OCI-LY3 (cell line): ENCODE measurements around the gene RAB29.

Experiments
- H2AFZ ChIP-seq: fragments of 200-600, 300-600 bp; shearing (Covaris generic); 2 replicates; pipeline ENCODE4 v1.6.0; 2014; ENCODE audit warnings: antibody characterized with exemption, low read depth, low read length
- H3K27ac ChIP-seq: fragments of 200-600, 300-600 bp; sonication (generic); 2 replicates; pipeline ENCODE4 v1.5.1; 2014; ENCODE audit warnings: mild to moderate bottlenecking, low read length, moderate library complexity, mixed read lengths
- H3K27me3 ChIP-seq: fragments of 200-600, 300-600 bp; sonication (generic); 2 replicates; pipeline ENCODE4 v1.6.1; 2014; ENCODE audit warnings: low read depth, low read length, mixed read lengths
- H3K36me3 ChIP-seq: fragments of 200-600, 300-600 bp; sonication (generic); replicated peaks from 2 replicates; pipeline ENCODE3; 2014; ENCODE audit warnings: low read depth, low read length, mixed read lengths
- H3K4me1 ChIP-seq: fragments of 300-600, 200-600 bp; sonication (generic); 2 replicates; pipeline ENCODE4 v1.6.1; 2014; ENCODE audit warnings: low read length, mixed read lengths
- H3K4me2 ChIP-seq: fragments of 200-600, 300-600 bp; sonication (generic); 2 replicates; pipeline ENCODE4 v1.6.1; 2014; ENCODE audit warnings: low read length, mixed read lengths
- H3K4me3 ChIP-seq: fragments of 300-600, 200-600 bp; sonication (generic); 2 replicates; pipeline ENCODE4 v1.5.1; 2014; ENCODE audit warnings: antibody characterized with exemption, mild to moderate bottlenecking, low read length, moderate library complexity
- H3K79me2 ChIP-seq: fragments of 300-600, 200-600 bp; shearing (Covaris generic); 2 replicates; pipeline ENCODE4 v1.6.1; 2014; ENCODE audit warnings: mild to moderate bottlenecking, low read length, mixed read lengths
- H3K9ac ChIP-seq: fragments of 300-600, 200-600 bp; shearing (Covaris generic); 2 replicates; pipeline ENCODE4 v1.6.0; 2014; ENCODE audit warnings: mild to moderate bottlenecking, low read length, moderate library complexity
- H3K9me3 ChIP-seq: fragments of 200-600, 300-600 bp; shearing (Covaris generic); 2 replicates; pipeline ENCODE4 v1.6.1; 2014; ENCODE audit warnings: low read length, mixed read lengths; ENCODE audit not compliant: insufficient read depth
- H4K20me1 ChIP-seq: fragments of 200-600, 300-600 bp; sonication (generic); 2 replicates; pipeline ENCODE4 v1.6.1; 2016; ENCODE audit warnings: low read length, mixed read lengths; ENCODE audit not compliant: insufficient read depth
- CTCF ChIP-seq: fragments of 200-600, 300-600 bp; sonication (generic); IDR thresholded peaks from 2 replicates; pipeline ENCODE4 v1.5.1; 2014; ENCODE audit warnings: antibody characterized with exemption, low read length, low read depth
- EZH2phosphoT487 ChIP-seq: fragments of 200-600 bp; shearing (Covaris generic); IDR thresholded peaks from 2 replicates; pipeline ENCODE4 v1.6.1; 2018; ENCODE audit warnings: antibody characterized with exemption, mixed run types, low read depth

The RAB29 gene

GRCh38 chr1:205749234-205750137 lies 25.8 kb downstream of the RAB29 start:
- no peaks in the 10 kb centered on the region for H3K9me3 ChIP-seq
- peaks cover 35% of the 10 kb centered on the region for H3K36me3 ChIP-seq
- H3K79me2 ChIP-seq = peaks cover 56% of the 10 kb centered on the region
- peak overlapping the region; percentile 81 for H3K27ac ChIP-seq
- H3K9ac ChIP-seq = peak overlapping the region; percentile 86
- H3K4me3 ChIP-seq = peak overlapping the region; percentile 88
- peaks cover 46% of the 10 kb centered on the region for H4K20me1 ChIP-seq
- no peaks in the 10 kb centered on the region for H3K27me3 ChIP-seq
- peaks cover 41% of the 10 kb centered on the region for H3K4me1 ChIP-seq
- H2AFZ ChIP-seq = no peak overlapping the region
- H3K4me2 ChIP-seq = peak overlapping the region; percentile 90
- no peak for TF ChIP-seq CTCF
- no peak for TF ChIP-seq EZH2phosphoT487

- Histone ChIP-seq H3K9ac (peak overlapping the region; percentile 86), H3K4me3 (peak overlapping the region; percentile 88), H3K27me3 (no peaks in the 10 kb centered on the region), H3K4me1 (peaks cover 50% of the 10 kb centered on the region), H3K4me2 (peak overlapping the region; percentile 90), H3K36me3 (peaks cover 42% of the 10 kb centered on the region), H3K79me2 (peaks cover 64% of the 10 kb centered on the region), H3K27ac (peak overlapping the region; percentile 81), H2AFZ (no peak overlapping the region), H3K9me3 (no peaks in the 10 kb centered on the region), H4K20me1 (peaks cover 54% of the 10 kb centered on the region)
- TF ChIP-seq EZH2phosphoT487 = no peak
- no peak for TF ChIP-seq CTCF
These were observed 26.7 kb downstream of the RAB29 start for GRCh38 chr1:205748403-205749233.

GRCh38 chr1:205746757-205747412 lies 28.4 kb downstream of the RAB29 start:
- H3K4me1 ChIP-seq = peaks cover 67% of the 10 kb centered on the region
- TF ChIP-seq EZH2phosphoT487 (no peak), CTCF (no peak)
- H3K27ac ChIP-seq = peak overlapping the region; percentile 9; the same call in 1 of the 2 replicates
- H3K36me3 ChIP-seq = peaks cover 47% of the 10 kb centered on the region
- H3K4me3 ChIP-seq = peak overlapping the region; percentile 88
- no peaks in the 10 kb centered on the region for H3K27me3 ChIP-seq
- no peaks in the 10 kb centered on the region for H3K9me3 ChIP-seq
- H3K9ac ChIP-seq = peak overlapping the region; percentile 86
- no peak overlapping the region for H2AFZ ChIP-seq
- H3K4me2 ChIP-seq = peak overlapping the region; percentile 90
- H3K79me2 ChIP-seq = peaks cover 82% of the 10 kb centered on the region
- peaks cover 71% of the 10 kb centered on the region for H4K20me1 ChIP-seq
